Measurements from ENCODE around the gene THOC6.

Gene THOC6

GRCh38 chr16:3059041-3059722 is 35.3 kb downstream of the THOC6 start:
- H3K9me3 Mint-ChIP-seq, result no peaks in the 10 kb centered on the region
- DNase-seq, result peak; percentile 95
- peaks cover 36% of the 10 kb centered on the region for H3K4me1 Mint-ChIP-seq
- peak overlapping the region; percentile 87 for H3K4me3 Mint-ChIP-seq
- H3K27ac Mint-ChIP-seq, result no peak overlapping the region
- TF ChIP-seq, protein P1, sequence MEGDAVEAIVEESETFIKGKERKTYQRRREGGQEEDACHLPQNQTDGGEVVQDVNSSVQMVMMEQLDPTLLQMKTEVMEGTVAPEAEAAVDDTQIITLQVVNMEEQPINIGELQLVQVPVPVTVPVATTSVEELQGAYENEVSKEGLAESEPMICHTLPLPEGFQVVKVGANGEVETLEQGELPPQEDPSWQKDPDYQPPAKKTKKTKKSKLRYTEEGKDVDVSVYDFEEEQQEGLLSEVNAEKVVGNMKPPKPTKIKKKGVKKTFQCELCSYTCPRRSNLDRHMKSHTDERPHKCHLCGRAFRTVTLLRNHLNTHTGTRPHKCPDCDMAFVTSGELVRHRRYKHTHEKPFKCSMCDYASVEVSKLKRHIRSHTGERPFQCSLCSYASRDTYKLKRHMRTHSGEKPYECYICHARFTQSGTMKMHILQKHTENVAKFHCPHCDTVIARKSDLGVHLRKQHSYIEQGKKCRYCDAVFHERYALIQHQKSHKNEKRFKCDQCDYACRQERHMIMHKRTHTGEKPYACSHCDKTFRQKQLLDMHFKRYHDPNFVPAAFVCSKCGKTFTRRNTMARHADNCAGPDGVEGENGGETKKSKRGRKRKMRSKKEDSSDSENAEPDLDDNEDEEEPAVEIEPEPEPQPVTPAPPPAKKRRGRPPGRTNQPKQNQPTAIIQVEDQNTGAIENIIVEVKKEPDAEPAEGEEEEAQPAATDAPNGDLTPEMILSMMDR (IDR thresholded peaks at IDR 0.05), result peak; percentile 80
- peaks cover 51% of the 10 kb centered on the region for H3K27me3 Mint-ChIP-seq (ENCODE audit: low read depth, poor library complexity)
- no peaks in the 10 kb centered on the region for H3K36me3 Mint-ChIP-seq (ENCODE audit: low read depth)

GRCh38 chr16:3059723-3060242 is 35.9 kb downstream of the THOC6 start:
- H3K9me3 Mint-ChIP-seq, result no peaks in the 10 kb centered on the region
- H3K27me3 Mint-ChIP-seq (ENCODE audit: low read depth, poor library complexity), result peaks cover 48% of the 10 kb centered on the region
- DNase-seq, result no peak
- peaks cover 34% of the 10 kb centered on the region for H3K4me1 Mint-ChIP-seq
- no peak overlapping the region for H3K27ac Mint-ChIP-seq
- no peaks in the 10 kb centered on the region for H3K36me3 Mint-ChIP-seq (ENCODE audit: low read depth)
- TF ChIP-seq, protein P1 (IDR thresholded peaks at IDR 0.05), result no peak
- peak overlapping the region; percentile 72 for H3K4me3 Mint-ChIP-seq

- Mint-ChIP-seq H3K36me3 (ENCODE audit: low read depth) (no peaks in the 10 kb centered on the region), H3K9me3 (no peaks in the 10 kb centered on the region), H3K27me3 (ENCODE audit: low read depth, poor library complexity) (peaks cover 40% of the 10 kb centered on the region), H3K27ac (no peak overlapping the region), H3K4me1 (peaks cover 30% of the 10 kb centered on the region), H3K4me3 (peak overlapping the region; percentile 72)
- DNase-seq, result no peak
- TF ChIP-seq, protein P1 (IDR thresholded peaks at IDR 0.05), result no peak
Measured at GRCh38 chr16:3060339-3061127, 36.7 kb downstream of the THOC6 start.

DNA sequence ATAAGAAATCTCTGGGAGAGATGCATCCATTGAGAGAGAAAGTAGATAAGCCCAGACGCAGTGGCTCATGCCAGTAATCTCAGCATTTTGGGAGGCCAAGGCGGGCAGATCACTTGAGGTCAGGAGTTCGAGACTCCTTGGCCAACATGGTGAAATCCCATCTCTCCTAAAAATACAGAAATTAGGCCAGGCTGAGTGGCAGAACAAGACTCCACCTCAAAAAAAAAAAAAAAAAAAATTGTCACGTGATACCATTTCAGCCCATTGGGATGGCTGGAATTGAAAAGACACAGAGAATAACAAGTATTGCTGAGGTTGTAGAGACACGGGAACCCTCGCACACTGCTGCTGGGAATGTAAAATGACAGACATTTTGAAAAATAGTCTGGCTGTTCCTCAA is 38.7 kb downstream of the THOC6 start:
- peaks cover 25% of the 10 kb centered on the region for H3K4me1 Mint-ChIP-seq
- no peaks in the 10 kb centered on the region for H3K36me3 Mint-ChIP-seq (ENCODE audit: low read depth)
- no peaks in the 10 kb centered on the region for H3K9me3 Mint-ChIP-seq
- TF ChIP-seq, protein P1 (IDR thresholded peaks at IDR 0.05), result no peak
- H3K27me3 Mint-ChIP-seq (ENCODE audit: low read depth, poor library complexity), result peaks cover 24% of the 10 kb centered on the region
- H3K27ac Mint-ChIP-seq, result no peak overlapping the region
- no peak overlapping the region for H3K4me3 Mint-ChIP-seq
- DNase-seq, result no peak

DNA sequence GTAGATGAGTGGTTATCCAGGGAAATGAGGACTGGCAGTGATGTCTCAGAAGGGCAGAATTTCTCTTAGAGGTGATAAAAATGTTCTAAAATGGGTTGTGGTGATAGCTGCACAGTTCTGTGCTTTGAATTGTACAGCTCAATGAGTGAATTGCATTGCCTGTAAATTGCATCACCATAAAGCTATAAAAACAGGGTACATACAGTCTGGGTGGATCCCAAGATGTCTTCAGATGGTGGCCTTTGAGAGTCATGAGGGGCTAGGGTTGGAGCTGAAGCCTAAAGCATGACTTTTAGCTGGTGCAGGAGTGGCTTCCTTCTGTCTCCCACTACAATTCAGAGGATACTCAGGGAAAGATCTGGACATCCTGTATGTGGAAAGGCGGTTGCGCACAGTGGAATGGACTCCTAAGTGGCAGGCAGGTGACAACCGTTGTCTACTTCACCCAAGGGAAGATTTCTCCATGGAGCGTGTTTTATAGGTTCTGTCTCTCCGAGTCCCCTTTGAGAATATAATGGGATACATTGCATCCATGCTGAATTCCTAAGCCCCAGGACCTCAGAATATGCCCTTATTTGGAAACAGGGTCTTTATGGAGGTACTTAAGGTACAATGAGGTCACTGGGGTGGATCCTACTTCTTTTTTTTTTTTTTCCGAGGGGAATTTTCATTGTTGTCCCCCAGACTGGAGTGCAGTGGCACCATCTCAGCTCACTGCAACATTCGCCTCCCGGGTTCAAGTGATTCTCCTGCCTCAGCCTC is 40.0 kb downstream of the THOC6 start:
- H3K4me1 Mint-ChIP-seq, result peaks cover 25% of the 10 kb centered on the region
- no peaks in the 10 kb centered on the region for H3K36me3 Mint-ChIP-seq (ENCODE audit: low read depth)
- TF ChIP-seq, protein P1 (IDR thresholded peaks at IDR 0.05), result no peak
- no peak for DNase-seq
- no peak overlapping the region for H3K4me3 Mint-ChIP-seq
- H3K9me3 Mint-ChIP-seq, result no peaks in the 10 kb centered on the region
- H3K27ac Mint-ChIP-seq, result no peak overlapping the region
- H3K27me3 Mint-ChIP-seq (ENCODE audit: low read depth, poor library complexity), result peaks cover 15% of the 10 kb centered on the region
